ENCODE measurements around the gene ASCL2. TPM values are rescaled to one million over a fixed set of nuclear protein-coding genes. Genes with fewer than 3 reads are reported as not detected.
A peak's percentile ranks its signal among the peaks of the same experiment; 100 is the strongest.

ASCL2 gene
- total RNA-seq, 2 donors from 2014 or later = 3.0 TPM; not detected in 1

DNA sequence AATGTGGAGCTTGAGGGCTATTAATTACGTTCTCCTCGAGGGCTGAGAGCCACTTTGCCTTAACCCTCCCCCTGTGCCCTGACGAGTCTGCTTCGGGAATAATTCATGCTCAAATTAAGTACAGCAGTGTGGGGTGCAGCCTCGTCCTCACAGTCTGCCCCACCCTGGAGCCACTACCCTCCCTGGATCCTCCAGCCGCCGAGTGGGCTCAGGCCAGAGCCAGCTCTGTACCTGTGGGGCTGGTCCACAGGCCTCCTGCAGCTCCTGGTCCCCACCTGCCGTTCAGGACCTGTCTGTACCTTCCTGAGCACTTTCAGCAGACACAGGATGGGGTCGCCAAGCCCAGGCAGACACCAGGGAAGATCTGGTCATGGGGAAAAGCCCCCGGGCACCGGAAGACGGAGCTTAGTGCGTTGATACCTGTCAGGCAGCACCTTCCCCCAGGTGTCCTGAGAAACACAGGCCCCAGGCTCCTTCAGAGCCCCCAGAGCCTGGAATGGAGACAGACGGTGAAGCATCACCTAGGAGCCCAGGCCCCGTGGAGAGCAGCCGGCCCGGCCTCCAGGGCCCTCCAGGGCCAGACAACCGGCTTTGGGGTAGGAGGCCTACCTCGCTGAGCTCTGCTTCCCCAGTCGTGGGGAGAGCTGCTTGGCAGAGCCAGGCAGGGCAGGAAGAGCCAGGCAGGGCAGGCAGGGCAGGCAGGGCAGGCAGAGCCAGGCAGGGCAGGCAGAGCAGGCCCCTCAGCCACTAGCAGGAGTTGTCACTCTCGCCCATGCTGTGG lies 41.2 kb upstream of the ASCL2 start:
- ATAC-seq = no peak
- intact Hi-C loops (cut with DNase I) = no loop called here
- no peaks in the 10 kb centered on the region for H3K9me3 ChIP-seq
- H3K36me3 ChIP-seq (replicated peaks in 1 of 2; ENCODE audit: insufficient read depth in 1 of 2, low read depth in 2 of 2) = no peaks in the 10 kb centered on the region
- TF ChIP-seq CTCF (IDR thresholded peaks at IDR 0.05) (no peak), POLR2A (IDR thresholded peaks at IDR 0.05) (no peak)
- no peak overlapping the region for H3K4me3 ChIP-seq
- no peak overlapping the region for H3K27ac ChIP-seq
- DNase-seq = peak in 1 of 4 donors; percentile 9
- WGBS, 2 donors = 68 to 74% methylated on average over 10 to 21 of the region's 21 CpGs
- H3K4me1 ChIP-seq = peaks cover 20% of the 10 kb centered on the region
- no peaks in the 10 kb centered on the region for H3K27me3 ChIP-seq

GRCh38 chr11:2310786-2311352 lies 40.5 kb upstream of the ASCL2 start:
- Histone ChIP-seq H3K4me1 (peaks cover 20% of the 10 kb centered on the region), H3K27me3 (no peaks in the 10 kb centered on the region), H3K4me3 (no peak overlapping the region), H3K27ac (no peak overlapping the region), H3K9me3 (no peaks in the 10 kb centered on the region), H3K36me3 (replicated peaks in 1 of 2; ENCODE audit: insufficient read depth in 1 of 2, low read depth in 2 of 2) (no peaks in the 10 kb centered on the region)
- TF ChIP-seq POLR2A (IDR thresholded peaks at IDR 0.05) = no peak
- no peak for TF ChIP-seq CTCF (IDR thresholded peaks at IDR 0.05)
- ATAC-seq (no peak), DNase-seq (peak in 1 of 4 donors; percentile 9)
- 62 to 74% methylated on average over 9 to 16 of the region's 16 CpGs for WGBS, 2 donors
- intact Hi-C loops (cut with DNase I) = no loop called here

DNA sequence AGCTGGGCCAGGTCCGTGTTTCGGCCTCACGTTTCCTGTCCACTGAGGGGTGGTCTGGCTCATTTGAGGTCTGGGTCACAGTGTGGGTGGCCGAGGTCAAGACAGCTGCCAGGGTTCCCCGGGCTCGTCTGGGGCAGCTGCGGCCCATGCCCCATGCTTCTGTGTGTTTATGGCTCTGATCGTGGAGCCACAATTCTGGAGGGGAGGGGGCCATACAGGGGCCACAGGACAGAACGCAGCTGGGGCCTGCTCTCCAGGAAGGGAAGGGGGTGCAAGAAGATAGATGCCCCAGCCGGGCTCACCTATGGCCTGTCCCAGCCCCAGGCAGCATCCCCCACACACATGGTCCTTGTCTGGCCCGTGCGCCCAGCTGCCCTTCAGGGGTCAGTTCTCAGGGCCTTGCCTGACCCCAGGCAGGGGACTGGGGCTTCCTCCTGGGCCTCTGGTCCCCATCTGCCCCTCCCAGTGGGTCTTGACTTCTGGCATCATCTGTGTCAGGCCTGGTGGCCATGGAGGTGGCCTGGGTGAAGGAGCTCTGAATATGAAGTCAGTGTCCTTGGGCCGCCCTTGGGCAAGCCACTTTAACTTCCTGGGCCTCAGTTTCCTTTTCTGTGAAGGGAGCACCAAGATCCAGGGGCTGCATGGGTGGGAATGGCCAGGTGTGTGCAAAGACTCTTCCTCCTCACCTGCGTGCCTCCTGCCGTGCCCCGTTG lies 39.8 kb upstream of the ASCL2 start:
- TF ChIP-seq CTCF (IDR thresholded peaks at IDR 0.05) (no peak), POLR2A (IDR thresholded peaks at IDR 0.05) (no peak)
- DNase-seq = peak in 1 of 4 donors; percentile 6
- no peaks in the 10 kb centered on the region for H3K9me3 ChIP-seq
- ATAC-seq = no peak
- intact Hi-C loops (cut with DNase I) = no loop called here
- no peak overlapping the region for H3K27ac ChIP-seq
- 56 to 68% methylated on average over 3 to 16 of the region's 16 CpGs for WGBS, 2 donors
- H3K27me3 ChIP-seq = no peaks in the 10 kb centered on the region
- H3K36me3 ChIP-seq (replicated peaks in 1 of 2; ENCODE audit: insufficient read depth in 1 of 2, low read depth in 2 of 2) = no peaks in the 10 kb centered on the region
- H3K4me1 ChIP-seq = peaks cover 23% of the 10 kb centered on the region
- no peak overlapping the region for H3K4me3 ChIP-seq

DNA sequence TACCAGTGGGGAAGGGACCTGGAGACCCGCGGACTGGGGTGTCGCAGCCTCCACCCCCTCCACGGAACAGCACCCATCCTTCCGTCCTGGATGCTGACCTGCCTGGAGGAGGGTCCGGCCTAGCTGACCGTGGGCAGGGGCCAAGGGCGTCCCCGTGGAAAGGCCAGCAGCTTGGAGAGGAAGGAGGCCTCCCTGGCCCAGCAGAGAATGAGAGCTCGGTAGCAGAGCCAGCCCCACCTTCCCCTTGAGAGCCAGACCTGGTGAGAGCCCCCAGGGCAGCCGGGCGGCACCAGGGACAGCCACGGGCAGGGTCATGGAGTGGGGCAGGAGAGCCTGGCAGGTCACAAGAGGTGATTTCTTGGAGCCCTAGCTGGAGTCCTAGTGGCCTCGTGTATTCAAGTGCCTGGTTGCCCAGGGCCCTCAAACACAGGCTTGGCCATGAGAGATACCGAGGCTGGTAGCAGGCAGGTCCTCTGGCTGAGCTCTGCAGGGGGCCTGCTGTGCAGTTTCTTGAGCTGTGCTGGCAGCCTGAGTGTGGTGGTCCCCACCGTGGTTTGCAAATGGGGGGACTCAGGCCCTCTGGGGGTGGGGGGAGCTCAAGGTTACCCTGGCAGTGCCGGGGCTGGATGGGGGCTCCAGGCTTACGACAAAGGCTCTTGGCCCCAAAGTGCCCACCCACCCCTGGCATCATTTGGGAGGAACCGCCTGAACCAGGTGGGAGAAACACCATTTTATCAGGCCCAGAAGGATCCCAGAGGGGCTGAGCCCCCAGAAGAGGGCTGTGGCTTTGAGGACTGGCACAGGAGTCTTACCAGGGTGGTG lies 39.1 kb upstream of the ASCL2 start:
- ATAC-seq (no peak), DNase-seq (no peak)
- H3K4me3 ChIP-seq = no peak overlapping the region
- H3K27me3 ChIP-seq = no peaks in the 10 kb centered on the region
- 50 to 55% methylated on average over 4 to 17 of the region's 19 CpGs for WGBS, 2 donors
- TF ChIP-seq POLR2A (IDR thresholded peaks at IDR 0.05) (no peak), CTCF (IDR thresholded peaks at IDR 0.05) (no peak)
- H3K27ac ChIP-seq = no peak overlapping the region
- H3K36me3 ChIP-seq (replicated peaks in 1 of 2; ENCODE audit: insufficient read depth in 1 of 2, low read depth in 2 of 2) = no peaks in the 10 kb centered on the region
- peaks cover 25% of the 10 kb centered on the region for H3K4me1 ChIP-seq
- intact Hi-C loops (cut with DNase I) = loop anchor here (10.0 kb wide), 1 partner anchor 215 kb away; no protein-coding TSS in a partner anchor
- H3K9me3 ChIP-seq = no peaks in the 10 kb centered on the region
